ENCODE measurements around the gene MAGED1.

DNA sequence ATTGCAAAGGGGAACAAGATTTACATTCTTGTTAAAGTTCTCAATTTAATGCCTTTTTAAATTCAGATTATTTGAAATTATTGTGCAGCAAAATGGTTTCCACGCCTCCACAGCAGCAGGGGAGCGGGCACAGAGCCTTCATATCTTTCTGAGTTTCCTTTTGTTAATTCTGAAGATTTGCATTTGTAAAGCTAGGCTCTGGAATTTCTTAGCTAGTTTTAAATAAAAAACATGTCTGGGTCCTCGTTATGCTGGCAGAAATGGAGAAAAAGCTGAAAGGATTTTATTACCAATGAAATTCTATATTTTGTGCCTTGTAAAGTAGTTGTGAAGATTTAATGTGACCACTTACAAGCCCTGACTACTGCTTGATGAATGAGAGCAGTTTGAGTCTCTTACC is 40.8 kb upstream of the MAGED1 start:
- TF ChIP-seq, protein P1, sequence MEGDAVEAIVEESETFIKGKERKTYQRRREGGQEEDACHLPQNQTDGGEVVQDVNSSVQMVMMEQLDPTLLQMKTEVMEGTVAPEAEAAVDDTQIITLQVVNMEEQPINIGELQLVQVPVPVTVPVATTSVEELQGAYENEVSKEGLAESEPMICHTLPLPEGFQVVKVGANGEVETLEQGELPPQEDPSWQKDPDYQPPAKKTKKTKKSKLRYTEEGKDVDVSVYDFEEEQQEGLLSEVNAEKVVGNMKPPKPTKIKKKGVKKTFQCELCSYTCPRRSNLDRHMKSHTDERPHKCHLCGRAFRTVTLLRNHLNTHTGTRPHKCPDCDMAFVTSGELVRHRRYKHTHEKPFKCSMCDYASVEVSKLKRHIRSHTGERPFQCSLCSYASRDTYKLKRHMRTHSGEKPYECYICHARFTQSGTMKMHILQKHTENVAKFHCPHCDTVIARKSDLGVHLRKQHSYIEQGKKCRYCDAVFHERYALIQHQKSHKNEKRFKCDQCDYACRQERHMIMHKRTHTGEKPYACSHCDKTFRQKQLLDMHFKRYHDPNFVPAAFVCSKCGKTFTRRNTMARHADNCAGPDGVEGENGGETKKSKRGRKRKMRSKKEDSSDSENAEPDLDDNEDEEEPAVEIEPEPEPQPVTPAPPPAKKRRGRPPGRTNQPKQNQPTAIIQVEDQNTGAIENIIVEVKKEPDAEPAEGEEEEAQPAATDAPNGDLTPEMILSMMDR (conservative IDR thresholded peaks at IDR 0.05; ENCODE audit: low read length) = no peak
- no peak for TF ChIP-seq EZH2phosphoT487 (IDR thresholded peaks at IDR 0.05; ENCODE audit: borderline replicate concordance)

Measured in Loucy (cell line).